GOT3 (cell line): ENCODE measurements around the gene GGN.
"Not testable (repeated sequence)": the region's sequence is repeated elsewhere in the genome, so short reads cannot be mapped to it uniquely, and the experiment has no call there.

Experiments used
- DNase-seq: peaks from one replicate; lab custom pipeline; 2025; ENCODE audit warnings: mixed read lengths; lab: John Stamatoyannopoulos, UW

The GGN gene

DNA sequence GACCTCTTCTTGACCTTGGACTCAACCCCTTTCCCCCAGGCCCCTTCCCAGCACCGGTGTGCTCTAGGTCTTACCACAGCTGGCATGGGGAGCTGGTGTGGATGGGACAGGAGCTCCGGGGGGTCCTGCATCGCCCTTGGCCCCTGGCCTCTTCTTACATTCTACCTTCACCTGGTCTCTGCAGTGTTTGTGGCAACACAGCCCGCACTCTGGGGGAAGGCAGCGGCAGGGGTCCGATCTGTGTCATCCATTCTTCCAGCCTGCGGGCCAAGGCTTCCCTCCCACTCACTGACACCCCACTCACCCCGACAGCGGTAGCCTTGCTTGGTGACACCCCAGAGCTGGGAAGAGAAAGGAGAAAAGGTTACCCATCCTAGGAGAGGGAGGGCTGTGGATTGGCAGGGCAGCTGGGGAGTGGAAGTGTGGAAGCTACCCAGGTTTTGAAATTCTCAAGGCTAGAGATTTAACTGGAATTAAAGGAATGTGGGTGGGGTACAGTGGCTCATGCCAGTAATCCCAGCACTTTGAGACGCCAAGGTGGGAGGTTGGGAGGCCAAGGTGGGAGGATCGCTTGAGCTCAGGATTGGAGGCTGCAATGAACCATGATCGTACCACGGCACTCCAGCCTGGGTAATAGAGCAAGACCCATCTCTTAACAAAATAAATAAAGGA lies 23.3 kb upstream of the GGN start:
- DNase-seq = no peak

DNA sequence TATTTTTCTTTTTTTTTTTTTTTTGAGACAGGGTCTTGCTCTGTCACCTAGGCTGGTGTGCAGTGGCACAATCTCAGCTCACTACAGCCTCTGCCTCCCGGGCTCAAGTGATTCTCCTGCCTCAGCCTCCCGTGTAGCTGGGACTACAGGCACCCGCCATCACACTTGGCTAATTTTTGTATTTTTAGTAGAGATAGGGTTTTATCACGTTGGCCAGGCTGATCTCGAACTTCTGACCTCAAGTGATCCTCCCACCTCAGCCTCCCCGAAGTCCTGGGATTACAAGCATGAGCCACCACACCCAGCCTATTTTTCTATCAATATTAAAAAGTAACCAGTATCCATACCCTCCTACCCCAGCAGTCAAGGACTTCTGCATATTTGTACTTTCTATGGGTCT lies 22.6 kb upstream of the GGN start:
- not testable (repeated sequence) for DNase-seq

DNA sequence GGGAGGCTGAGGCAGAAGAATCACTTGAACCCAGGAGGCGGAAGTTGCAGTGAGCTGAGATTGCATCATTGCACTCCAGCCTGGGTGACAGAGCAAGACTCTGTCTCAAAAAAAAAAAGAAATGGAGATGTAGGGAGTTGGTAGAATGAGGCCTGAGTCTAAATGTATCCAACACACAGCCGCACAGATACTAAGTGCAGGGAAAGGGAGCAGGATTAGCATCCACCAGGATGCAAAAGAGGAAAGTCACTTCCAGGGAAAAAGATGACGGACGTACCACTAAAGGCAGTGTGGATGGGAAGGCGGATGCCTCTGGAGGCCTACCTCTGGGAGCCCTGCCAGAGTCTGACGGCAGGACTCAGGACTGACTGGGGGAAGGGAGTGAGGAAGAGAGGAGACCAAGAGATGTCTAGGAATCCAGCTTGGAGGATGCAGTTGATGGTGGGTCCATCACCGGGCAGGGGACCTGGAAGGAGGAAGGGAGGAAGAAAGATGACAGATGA lies 21.8 kb upstream of the GGN start:
- no peak for DNase-seq

DNA sequence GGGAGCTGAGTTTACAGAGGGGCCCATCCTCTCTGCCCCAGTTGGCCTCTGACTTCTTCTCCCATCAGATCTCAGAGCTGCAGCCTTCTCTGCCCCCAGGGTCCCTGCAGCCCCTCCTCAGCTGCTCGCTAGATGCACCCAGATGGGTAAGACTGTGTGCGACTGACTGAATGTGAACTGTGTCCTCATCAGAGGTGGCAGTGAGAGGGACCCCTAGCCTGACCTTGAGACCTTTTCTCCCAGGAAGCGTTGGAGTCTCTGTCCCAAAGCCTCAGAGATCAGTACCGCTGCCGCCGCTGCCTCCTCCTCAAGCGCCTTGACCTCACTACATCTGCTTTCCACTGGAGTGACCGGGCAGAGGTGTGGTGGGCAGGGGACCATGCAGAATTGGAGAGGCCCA lies 17.4 kb upstream of the GGN start:
- DNase-seq = no peak

DNA sequence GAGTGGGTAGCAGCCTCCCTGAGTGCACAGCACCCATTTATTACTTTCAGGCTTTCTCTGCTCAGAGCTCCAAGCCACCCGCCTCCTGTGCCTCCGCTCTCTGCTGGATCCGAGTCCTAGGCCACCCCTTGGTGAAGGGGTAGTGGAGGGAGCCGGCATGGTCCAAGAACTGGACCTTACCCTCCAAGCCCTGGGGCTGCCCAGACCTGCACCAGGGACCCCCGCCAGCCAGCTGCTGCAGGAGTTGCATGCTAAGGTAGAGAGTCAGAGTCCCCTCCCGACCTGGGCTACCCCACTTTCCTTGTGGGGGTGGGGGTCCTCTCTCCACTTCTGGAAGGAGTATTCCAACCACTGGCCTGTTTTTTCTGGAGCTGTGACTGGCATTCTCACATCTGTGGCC lies 17.0 kb upstream of the GGN start:
- DNase-seq = no peak

DNA sequence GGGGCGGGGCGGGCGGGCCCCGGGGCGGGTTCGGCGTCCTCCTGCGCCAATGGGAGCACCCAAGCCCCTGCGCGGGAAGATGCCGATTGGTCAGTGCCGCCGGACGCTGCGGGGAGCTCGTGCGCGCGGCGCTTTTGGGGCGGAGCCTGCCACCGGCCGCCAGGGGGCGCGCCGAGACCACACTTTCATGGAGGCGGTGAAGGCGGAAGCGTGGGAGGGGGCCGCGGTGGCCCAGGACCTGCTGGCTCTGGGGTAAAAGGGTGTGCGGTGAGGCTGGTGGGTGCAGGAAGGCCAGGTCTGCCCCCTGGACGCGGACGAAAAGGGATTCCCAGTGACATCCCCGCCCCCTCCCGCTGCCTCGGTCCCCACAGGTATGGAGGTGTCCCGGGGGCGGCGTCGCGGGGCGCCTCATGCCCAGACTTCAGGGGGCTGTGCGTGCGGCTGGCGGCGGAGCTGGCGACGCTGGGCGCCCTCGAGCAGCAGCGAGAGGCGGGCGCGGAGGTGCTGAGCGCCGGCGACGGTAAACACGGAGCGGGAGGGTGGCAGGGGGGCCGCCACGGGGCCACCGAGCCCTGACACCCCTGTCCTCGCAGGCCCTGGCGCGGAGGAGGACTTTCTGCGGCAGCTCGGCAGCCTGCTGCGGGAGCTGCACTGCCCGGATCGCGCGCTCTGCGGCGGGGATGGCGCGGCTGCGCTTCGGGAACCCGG lies 15.3 kb upstream of the GGN start, which contains the start of gene FAM98C:
Gene FAM98C, plus strand, starts transcription at position 127 of the 708 bp plus-strand sequence. Its CDS starts 61 bp downstream, at position 188.
- DNase-seq = peak; percentile 90

DNA sequence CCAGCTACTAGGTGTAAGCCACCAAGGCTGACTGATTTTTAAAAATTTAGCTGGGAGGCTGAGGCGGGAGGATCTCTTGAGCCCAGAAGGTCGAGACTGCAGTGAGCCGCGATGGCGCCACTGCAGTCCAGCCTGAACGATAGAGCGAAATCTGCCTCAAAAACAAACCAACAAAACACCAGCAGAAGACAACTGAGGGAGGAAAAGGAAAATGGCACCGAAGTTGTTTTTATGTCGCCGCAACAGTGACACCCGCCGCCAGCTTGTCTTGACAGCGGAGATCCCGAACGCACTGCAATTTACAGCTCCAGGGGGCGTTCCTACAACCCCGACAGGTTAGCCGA lies 14.8 kb upstream of the GGN start:
- no peak for DNase-seq

DNA sequence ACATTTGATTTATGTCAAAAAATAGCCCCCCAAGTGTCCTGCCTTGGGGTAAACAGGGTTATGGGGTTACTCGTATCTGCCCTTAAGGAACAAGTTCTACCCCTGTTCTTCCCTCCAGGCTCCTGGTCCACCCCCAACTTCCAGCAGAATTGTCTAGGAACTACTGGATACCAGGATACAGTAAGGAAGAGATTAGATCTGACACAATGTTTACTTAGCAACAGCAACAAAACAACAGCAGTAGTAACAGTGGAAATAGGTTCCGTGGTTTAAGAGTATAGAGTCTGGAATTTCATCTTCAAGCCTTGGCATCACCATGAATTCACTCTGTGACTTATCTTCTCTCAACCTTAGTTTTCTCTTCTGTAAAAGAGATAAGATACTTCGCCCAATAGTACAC lies 13.3 kb upstream of the GGN start:
- no peak for DNase-seq

DNA sequence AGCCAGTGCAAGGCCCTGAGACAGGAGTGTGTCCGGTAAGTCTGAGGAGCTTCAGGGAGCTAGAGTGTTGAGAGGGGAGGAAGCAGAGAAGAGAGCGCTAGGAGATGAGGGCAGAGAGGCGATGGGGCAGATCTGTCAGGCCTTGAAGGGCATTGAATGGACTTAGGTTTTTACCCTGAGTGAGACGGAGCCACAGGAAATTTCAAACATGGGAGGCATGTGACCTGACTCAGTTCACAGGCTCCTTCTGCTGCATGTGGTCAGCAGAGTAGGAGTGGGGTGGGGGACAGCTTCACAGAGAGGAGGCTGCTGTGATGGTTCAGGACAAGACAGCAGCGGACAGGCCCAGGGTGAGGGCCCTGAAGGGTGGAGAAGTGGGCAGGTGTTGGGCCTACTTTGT lies 12.5 kb upstream of the GGN start:
- DNase-seq = no peak

DNA sequence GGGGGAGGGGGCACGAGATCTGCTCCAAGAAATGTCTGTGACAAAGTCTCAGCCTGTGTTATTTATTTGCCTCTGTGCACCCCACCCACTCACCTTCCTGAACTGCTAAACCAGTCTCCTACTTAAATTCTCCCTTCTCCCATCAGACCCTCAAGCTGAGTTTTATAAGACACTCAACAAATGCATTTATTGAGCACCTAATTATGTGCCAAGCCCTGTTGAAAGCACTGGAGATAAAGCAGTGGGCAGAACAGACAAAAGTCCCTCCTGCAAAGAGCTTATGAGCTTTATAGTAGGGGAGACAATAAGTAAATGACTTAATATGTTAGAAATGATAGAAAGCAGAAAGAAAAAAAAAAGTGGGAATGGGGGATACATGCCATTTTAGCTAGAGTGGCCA lies 11.7 kb upstream of the GGN start:
- DNase-seq = no peak

DNA sequence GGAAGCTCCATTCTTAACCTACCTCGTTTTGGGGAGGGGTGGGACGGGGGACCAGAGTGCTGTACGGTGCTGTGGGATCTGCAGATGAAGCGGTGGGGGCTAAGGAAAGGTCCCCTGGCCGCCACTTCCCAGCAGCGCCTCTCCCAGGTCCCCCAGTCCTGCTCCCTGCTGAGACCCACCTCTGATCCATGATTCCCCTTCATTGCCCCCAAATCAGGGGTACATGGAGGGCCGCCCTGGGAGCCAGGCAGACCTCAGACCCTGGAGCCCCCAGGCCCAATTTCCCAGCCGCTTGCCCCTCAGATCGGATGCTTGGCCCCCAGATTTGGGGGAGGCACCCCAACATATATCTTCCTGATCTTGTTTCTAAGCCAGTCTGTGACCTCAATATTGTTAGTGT lies 11.2 kb upstream of the GGN start:
- no peak for DNase-seq

DNA sequence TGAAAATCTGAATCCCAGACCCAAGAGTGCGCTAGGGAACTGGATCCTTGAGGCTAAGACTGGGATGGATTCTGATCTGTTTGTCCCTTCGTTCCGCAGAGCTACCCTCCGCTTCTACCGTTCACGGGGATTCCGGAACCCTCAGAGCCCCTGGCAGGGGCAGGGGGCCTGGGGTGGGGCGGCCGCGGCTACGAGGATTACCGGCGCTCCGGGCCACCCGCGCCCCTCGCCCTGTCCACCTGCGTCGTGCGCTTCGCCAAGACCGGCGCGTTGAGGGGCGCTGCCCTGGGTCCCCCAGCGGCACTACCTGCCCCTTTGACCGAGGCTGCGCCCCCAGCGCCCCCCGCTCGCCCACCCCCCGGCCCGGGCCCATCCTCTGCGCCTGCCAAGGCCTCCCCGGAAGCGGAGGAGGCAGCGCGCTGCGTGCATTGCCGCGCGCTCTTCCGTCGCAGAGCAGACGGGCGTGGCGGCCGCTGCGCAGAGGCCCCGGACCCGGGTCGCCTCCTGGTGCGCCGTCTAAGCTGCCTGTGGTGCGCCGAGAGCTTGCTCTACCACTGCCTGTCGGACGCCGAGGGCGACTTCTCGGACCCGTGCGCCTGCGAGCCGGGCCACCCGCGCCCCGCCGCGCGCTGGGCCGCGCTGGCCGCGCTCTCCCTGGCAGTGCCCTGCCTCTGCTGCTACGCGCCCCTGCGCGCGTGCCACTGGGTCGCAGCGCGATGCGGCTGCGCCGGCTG lies 7.7 kb upstream of the GGN start:
- DNase-seq = no peak

DNA sequence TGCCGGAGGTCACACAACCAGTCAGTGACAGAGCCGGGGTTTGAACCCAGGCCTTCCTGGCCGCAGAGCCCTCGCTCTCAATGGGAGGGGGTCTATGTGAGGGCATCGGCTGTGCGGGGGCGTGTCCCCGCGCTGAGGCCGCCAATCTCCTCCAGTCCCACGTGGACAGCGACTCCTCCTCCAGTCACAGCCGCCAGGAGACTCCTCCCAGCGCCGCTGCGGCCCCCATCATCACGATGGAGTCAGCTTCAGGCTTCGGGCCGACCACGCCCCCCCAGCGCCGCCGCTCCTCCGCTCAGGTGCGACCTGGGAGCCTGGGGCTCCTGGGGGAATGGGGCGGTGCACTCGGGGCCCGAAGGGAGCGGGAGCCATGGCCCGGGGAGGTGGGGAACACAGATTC lies 6.7 kb upstream of the GGN start:
- no peak for DNase-seq

DNA sequence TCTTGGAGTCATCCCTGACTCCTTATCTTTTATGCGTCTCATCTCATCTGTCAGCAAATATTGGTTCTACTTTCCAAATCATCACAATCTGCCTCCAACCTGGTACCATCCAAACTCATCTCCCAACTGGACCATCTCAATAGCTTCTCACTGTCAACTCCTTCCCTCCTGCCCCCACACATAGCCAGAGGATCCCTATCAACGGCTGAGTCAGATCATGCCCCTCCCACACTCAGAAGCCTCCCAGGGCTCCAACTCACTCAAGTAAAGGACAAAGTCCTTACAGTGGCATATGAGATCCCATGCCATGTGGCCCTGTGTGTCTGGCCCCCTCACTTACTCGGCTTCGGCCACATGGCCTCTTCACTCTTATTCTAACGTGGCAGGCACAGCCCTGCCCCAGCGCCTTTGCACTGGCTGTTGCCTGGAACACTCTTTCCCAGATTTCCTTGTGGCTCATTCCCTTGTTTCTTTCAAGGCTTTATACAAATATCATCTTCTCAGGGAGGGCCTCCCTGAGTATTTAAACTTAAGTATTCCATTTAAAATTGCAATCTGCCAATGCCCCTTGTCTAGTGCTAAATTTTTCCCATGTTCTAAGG lies 5.0 kb upstream of the GGN start:
- no peak for DNase-seq

DNA sequence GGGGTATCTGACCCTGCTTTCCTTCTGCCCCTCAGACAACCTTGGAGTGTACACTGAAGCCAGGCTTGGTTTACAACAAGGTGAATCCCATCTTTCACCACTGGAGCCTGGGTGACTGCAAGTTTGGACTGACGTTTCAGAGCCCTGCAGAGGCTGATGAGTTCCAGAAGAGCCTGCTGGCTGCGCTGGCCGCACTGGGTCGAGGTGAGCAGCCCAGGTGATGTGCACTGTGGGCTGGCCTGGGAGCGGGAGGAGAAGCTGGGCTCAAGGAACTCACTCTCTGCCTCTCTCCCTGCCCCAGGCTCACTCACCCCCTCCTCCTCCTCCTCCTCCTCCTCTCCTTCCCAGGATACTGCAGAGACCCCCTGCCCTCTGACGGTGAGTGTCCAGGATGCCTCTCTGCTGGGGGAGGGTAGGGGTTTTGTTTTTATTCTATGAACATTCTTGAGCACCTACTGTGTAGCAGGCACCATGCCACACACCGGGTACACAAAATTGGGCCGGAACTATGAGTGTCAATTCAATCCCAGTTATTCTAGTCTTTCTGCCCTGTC lies 4.2 kb upstream of the GGN start:
- no peak for DNase-seq

DNA sequence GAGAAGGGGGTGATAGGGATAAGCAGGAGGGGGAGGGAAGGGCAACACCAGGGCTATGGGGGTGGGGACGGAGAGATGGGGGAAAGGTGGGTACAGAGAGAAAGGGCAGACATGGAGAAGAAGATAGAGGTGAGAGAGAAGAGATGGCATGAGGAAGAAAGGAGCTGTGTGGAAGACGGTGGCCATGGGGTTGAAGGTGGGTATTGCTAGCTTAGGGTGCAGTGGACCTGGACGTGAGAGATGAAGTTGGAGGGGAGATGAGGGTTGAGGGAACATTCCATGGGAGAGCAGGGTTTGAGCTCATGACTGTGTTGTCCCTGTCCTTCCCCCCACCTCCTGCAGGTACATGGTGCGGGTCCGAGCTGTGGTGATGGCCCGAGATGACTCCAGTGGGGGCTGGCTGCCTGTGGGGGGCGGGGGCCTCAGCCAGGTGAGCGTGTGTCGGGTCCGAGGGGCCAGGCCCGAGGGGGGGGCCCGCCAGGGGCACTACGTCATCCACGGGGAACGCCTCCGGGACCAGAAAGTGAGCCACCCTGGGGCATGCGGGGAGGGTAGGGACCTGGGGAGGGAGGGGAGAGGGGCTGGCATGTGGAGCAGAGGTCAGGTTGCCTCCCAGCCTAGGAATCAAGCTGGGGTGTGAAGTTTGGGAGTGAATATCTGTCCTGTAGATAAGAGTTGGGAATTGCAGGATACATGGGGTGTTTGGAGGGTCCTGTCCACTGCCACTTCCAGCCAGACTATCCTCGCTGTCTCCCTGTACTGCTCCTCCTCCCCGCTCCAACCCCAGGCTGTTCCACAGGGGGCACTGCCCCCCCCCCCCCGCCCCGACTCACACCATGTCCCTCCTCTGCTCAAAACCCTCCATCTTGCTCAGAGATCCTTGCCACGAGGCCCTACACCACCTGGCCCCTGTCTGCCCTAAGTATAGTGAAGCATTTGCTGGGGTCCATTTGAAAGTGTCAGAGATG lies 2.4 kb upstream of the GGN start:
- DNase-seq = no peak

DNA sequence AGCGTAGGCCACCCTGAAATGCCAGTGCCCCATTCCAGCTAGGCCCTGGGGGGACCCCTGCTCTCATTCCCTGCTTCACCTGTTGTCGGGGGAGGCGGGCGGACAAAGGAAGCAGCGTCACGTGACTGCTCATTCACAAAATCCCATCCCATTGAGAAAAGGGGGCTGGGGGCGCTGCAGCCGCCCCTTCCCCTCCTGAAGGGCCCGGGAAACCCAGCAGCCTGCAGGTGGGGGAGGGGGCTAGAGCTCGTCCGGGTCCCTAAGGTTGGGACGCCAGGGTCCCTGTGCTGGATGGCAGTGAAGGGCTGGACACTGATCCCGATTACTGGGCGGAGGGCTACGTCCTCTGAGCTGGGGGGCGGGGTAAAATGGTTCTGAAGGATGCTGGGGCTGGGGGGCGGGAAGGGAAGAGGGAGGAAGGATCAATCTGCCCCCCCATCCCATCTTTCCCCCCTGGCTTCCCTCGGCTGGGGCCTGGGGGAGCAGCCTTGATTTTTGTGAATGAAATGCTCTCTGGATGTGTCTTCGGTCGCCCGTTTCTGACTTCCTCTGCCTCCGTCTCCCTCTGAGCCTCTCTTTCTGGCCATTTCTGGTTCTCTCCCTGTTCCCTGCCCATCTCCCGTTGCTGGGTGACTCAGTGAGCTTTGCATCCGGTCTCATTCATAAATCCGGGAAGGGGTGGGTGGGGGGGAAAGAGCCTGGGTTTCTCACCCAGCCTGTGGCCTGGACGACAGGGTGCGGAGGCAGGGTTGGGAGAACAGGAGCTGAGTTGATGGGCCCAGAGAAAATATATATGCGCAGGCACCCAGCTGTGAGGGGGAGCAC lies 1.5 kb upstream of the GGN start:
- no peak for DNase-seq

DNA sequence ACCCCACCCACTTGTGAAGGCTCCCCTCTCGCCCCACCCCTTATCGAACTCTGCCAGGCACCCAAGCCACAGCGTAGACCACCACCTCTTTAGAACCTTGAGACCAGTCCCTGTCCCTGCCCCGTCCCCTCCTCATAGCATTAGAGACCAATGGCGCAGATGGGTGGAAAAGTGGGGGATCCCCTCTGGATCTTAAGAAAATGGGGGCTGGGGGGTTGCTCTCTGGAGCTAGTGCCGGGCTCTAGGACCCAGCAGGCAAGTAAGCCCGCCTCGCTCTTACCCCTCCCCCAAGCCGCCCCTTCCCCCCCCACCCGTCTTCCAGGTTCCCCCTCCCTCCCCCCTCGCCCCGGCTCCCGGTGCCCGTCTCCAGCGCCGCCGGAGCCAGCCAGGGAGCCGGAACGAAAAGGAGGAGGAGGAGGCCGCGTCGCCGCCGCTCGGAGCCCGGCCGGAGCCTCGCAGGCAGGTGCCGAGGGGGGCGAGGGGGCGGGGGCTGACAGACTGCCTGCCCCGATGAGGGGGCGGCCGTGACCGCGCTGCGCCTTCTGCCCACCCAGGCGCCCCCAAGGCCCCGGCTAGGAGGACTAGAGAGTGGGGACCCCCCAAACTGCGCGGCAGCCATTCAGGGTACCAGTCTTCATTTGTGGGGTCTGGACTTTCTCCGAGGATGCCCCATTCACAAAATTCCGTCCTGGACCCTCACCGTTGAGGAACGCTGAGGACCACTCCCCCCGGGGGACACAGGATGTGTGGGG lies 691 bp upstream of the GGN start, which contains the start of gene SPRED3:
Gene SPRED3, plus strand, starts transcription at position 349 of the 752 bp plus-strand sequence. CDS start 1,606 bp downstream, outside the sequence.
- no peak for DNase-seq

DNA sequence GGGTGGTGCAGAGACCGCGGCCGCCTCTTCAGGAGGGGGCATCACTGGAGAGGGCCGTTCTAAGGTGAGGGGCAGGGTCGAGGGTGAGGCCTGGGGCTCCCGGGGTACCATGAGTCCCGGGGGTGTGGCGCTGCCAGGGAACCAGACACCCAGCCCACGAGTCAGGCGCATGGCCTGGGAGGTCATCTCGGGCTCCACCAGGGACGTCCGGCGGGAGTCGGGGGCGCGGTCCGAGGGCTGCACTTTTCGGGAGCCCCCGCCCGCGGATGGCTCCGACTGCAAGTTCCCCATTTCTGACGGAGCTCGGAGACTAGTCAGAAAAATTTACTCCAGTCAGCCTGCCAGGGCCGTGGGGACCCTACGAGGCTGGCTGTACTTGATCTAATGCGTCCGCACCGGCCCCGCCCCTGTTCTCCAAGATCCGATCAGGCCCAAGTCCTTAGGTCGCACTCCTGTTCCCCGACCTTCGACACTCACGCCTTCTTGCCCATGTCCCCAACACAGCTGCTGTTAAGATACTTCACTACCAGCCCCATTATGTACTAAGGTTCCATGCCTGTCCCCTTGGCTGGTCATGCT lies 774 bp downstream of the GGN start:
- no peak for DNase-seq
